Small intestine (tissue), 7 donors: ENCODE measurements around the gene LRP1B. TPM values are rescaled to one million over a fixed set of nuclear protein-coding genes. Genes with fewer than 3 reads are reported as not detected.

Experiments
- DNase-seq, 2 donors: peaks; one replicate each; pipeline versions ENCODE4 v3.0.0 to v3.0.0-alpha.2; 2013
- FAIRE-seq: peaks from 2 replicates; lab custom pipeline; 2012; peaks lifted over from hg19 to GRCh38; lab: Jason Lieb, UNC
- H3K27ac ChIP-seq, 3 donors: one replicate each; pipeline ENCODE4 v1.5.1; 2013; ENCODE audit warnings: low read length in 2 of 3, mild to moderate bottlenecking in 2 of 3, control low read depth in 1 of 3, inconsistent platforms in 1 of 3, low read depth in 1 of 3, moderate library complexity in 1 of 3
- H3K27me3 ChIP-seq, 3 donors: one replicate each; pipeline ENCODE4 v1.6.1; 2013; ENCODE audit warnings: low read length in 3 of 3, inconsistent platforms in 1 of 3; ENCODE audit not compliant: control insufficient read depth in 3 of 3, insufficient read depth in 3 of 3
- H3K36me3 ChIP-seq, 3 donors: one replicate each; pipeline ENCODE4 v1.6.1; 2013; ENCODE audit warnings: low read length in 3 of 3, inconsistent platforms in 1 of 3, low read depth in 1 of 3, mild to moderate bottlenecking in 1 of 3, moderate library complexity in 1 of 3; ENCODE audit not compliant: control insufficient read depth in 3 of 3, insufficient read depth in 2 of 3
- H3K4me1 ChIP-seq, 3 donors: one replicate each; pipeline ENCODE4 v1.6.1; 2013; ENCODE audit warnings: low read length in 2 of 3, inconsistent platforms in 1 of 3, low read depth in 1 of 3, mild to moderate bottlenecking in 1 of 3, moderate library complexity in 1 of 3; ENCODE audit not compliant: control insufficient read depth in 3 of 3, insufficient read depth in 2 of 3
- H3K4me3 ChIP-seq, 3 donors: one replicate each; pipeline ENCODE4 v1.5.1; 2013; ENCODE audit warnings: low read length in 3 of 3, control low read depth in 1 of 3, inconsistent platforms in 1 of 3, low read depth in 1 of 3, mild to moderate bottlenecking in 1 of 3, moderate library complexity in 1 of 3
- H3K9me3 ChIP-seq, 2 donors: one replicate each; pipeline ENCODE4 v1.6.1; 2013; ENCODE audit warnings: low read depth in 1 of 2, low read length in 1 of 2; ENCODE audit not compliant: control insufficient read depth in 2 of 2, insufficient read depth in 1 of 2
- WGBS, 3 donors: extraction: QIAGEN DNeasy Blood & Tissue Kit; methylation state at CpG; one replicate each; pipeline ENCODE4 v1.1.7; 2013; 5-methylcytosine and 5-hydroxymethylcytosine counted together
- polyA plus RNA-seq, 4 donors: library from polyadenylated mRNA; stranded (reverse) in 3 of 4; unstranded in 1 of 4; fragments of 200-250 nt in 3 of 4; fragments of 120-200 nt in 1 of 4; gene quantifications; one replicate each; pipeline versions ENCODE4 v1.2.1 to v1.2.3, GENCODE V29; 2013
- donor health status: healthy with polysubstance abuse.
- donor health status: control.
- donor health status: control.
- donor health status: Bipolar disorder and iron deficiency.
- donor health status: healthy.

LRP1B gene
- polyA plus RNA-seq, 4 donors: 0.07 to 0.64 TPM; not detected in 2

DNA sequence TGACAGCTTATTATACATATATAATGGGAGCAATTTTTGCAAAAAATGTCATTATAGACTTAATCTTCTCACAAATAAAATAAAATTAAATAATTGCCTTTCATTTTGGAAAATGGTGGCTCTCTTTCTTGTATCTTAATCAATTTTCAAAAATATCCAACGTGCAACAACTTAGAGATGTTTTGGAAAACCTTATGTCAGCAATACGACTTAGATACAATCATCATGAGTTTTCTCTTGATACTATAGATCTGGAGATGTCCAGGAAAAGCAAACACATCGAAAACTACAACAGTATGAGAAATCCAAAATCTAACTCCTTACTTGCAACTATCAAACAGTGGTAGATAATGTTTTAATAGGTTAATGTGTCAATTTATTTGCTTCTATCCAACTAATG, 1529.0 kb downstream of the LRP1B start:
- Histone ChIP-seq H3K36me3 (no peaks in the 10 kb centered on the region), H3K9me3 (no peaks in the 10 kb centered on the region), H3K4me3 (no peak overlapping the region), H3K27ac (no peak overlapping the region), H3K27me3 (no peaks in the 10 kb centered on the region), H3K4me1 (no peaks in the 10 kb centered on the region)
- FAIRE-seq (no peak), DNase-seq (no peak)
- WGBS, 3 donors: 59 to 68% (median 60%) methylated on average over 3 of the region's 3 CpGs

DNA sequence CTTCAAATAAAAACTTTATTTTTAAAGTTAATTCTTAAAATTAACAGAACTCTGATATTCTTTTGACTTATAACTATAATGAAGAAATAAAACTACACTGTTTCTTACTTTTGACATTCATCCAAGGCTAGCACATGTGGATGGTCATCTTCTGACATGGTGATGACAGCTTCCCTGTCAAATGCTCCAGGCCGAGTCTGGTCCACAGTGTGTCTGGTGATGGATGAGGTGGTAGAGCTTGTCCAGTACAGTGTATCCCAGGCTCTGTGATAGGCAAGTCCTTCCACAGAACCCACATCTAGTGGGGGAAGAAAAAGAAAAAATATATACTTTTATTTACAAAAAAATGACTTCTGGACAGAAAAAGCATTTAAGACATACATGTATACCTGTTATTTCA, 1529.5 kb downstream of the LRP1B start:
- DNase-seq: no peak
- 68 to 81% (median 78%) methylated on average over 1 of the region's 1 CpG for WGBS, 3 donors
- H3K4me1 ChIP-seq: no peaks in the 10 kb centered on the region
- H3K27ac ChIP-seq: no peak overlapping the region
- FAIRE-seq: no peak
- no peak overlapping the region for H3K4me3 ChIP-seq
- H3K27me3 ChIP-seq: no peaks in the 10 kb centered on the region
- no peaks in the 10 kb centered on the region for H3K9me3 ChIP-seq
- H3K36me3 ChIP-seq: no peaks in the 10 kb centered on the region

DNA sequence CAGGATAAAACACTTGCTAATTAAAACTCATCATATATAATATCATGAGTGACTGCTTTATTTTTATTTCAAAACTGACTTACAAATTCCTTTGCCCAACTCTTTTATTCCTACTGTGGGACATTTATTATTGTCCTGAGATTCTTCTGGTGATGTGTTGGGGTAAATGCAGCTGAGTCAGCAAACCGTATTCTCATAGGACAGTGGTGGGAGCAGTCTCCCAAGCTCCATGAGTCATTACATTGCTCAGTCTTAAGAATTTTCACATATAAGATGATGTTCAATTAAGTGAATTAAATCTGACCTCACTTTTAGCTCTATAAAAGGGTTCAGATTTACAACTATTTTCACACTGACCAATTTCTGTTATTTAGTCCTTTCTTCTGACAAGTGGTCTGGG, 1530.7 kb downstream of the LRP1B start:
- Histone ChIP-seq H3K4me1 (no peaks in the 10 kb centered on the region), H3K9me3 (no peaks in the 10 kb centered on the region), H3K4me3 (no peak overlapping the region), H3K27me3 (no peaks in the 10 kb centered on the region), H3K36me3 (no peaks in the 10 kb centered on the region), H3K27ac (no peak overlapping the region)
- FAIRE-seq (no peak), DNase-seq (no peak)
- 70 to 83% (median 78%) methylated on average over 1 of the region's 1 CpG for whole genome bisulfite sequencing, 3 donors

DNA sequence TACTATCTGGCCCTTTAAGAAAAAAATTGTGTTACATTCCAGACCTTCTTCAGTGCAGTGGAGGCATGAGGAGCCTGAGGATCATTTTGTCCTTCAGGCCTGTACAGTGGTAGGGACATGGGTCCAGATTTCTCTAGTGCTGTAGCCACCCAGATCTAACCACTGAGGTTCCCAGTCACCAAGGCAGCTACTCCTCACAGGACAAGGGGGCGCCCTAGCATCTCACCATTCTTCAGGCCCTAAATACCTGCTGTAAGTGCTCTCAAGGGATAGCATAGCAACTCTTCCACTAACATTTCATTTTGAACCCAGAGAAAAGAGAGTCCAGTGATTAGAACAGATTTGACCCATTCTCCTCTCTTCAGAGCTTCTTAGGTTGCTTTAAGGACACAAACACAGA, 1533.0 kb downstream of the LRP1B start:
- WGBS, 3 donors: 77 to 89% (median 88%) methylated on average over 1 of the region's 1 CpG
- Histone ChIP-seq H3K9me3 (no peaks in the 10 kb centered on the region), H3K4me3 (no peak overlapping the region), H3K4me1 (no peaks in the 10 kb centered on the region), H3K36me3 (no peaks in the 10 kb centered on the region), H3K27ac (no peak overlapping the region), H3K27me3 (no peaks in the 10 kb centered on the region)
- FAIRE-seq (no peak), DNase-seq (no peak)

DNA sequence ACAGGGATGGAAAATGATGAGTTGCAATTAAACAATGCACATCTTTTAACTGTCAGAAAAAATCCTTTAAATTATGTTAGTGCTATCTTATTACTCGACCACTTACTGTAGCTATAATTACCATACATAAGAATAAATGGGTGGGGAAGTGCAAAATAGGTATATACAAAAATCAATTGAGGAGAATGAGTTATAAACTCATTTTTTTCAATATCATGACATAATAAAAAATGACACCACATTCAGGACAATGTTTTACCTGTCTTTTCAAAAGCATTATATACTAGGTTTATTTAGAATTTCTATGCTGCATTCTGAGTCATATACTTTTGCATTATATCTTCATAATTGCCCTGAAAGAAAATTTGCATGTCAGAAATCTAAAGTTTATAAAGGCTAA, 1533.6 kb downstream of the LRP1B start:
- Histone ChIP-seq H3K36me3 (no peaks in the 10 kb centered on the region), H3K27ac (no peak overlapping the region), H3K4me3 (no peak overlapping the region), H3K27me3 (no peaks in the 10 kb centered on the region), H3K4me1 (no peaks in the 10 kb centered on the region), H3K9me3 (no peaks in the 10 kb centered on the region)
- no peak for DNase-seq
- 38 to 53% (median 49%) methylated on average over 1 of the region's 1 CpG for WGBS, 3 donors
- FAIRE-seq: no peak

DNA sequence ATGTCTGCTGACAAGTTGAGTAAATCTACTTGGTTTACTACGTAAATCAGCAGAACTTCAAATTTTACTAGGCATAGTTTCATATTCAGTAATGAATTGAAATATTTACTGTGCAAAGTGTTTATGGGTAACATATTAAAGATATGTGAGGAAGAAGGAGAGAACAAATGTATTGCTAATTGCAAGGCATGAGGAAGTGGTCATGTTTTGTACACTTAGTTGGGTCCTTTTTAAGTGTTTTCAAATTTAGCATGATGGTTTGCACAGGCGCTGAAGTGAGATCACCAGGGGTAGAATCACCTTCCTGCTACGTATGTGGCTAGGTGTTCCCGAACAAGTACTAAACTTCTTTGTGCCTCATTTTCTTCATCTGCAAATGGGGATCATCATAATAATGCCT, 1534.4 kb downstream of the LRP1B start:
- no peaks in the 10 kb centered on the region for H3K27me3 ChIP-seq
- 65 to 87% (median 79%) methylated on average over 4 of the region's 4 CpGs for WGBS, 3 donors

DNA sequence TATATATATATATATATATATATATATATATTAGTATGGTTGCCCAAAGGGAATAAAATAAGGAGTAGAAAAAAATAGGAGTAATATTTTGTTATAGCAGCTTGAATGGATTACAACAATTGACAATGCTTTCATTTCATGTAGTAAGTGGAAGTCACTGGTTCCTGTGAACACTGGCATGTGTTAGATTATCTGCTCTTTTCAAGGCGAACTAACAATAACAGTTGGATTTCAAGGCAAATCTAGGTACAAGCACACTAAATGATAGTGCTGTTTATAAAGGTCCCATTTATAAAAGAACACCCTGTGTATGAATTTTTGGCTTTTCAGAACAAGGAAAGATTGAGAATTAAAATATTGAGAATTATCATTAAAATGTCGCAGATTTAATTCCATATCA, 1535.7 kb downstream of the LRP1B start:
- Histone ChIP-seq H3K4me1 (no peaks in the 10 kb centered on the region), H3K36me3 (no peaks in the 10 kb centered on the region), H3K27ac (no peak overlapping the region), H3K4me3 (no peak overlapping the region), H3K27me3 (no peaks in the 10 kb centered on the region), H3K9me3 (no peaks in the 10 kb centered on the region)
- FAIRE-seq (no peak), DNase-seq (no peak)
- 74 to 88% (median 86%) methylated on average over 2 of the region's 2 CpGs for WGBS, 3 donors

More for the DNA sequence above, 1534.4 kb downstream of the LRP1B start:
- DNase-seq (no peak), FAIRE-seq (no peak)
- no peaks in the 10 kb centered on the region for H3K36me3 ChIP-seq
- no peaks in the 10 kb centered on the region for H3K9me3 ChIP-seq
- no peak overlapping the region for H3K27ac ChIP-seq
- H3K4me1 ChIP-seq: no peaks in the 10 kb centered on the region
- no peak overlapping the region for H3K4me3 ChIP-seq

DNA sequence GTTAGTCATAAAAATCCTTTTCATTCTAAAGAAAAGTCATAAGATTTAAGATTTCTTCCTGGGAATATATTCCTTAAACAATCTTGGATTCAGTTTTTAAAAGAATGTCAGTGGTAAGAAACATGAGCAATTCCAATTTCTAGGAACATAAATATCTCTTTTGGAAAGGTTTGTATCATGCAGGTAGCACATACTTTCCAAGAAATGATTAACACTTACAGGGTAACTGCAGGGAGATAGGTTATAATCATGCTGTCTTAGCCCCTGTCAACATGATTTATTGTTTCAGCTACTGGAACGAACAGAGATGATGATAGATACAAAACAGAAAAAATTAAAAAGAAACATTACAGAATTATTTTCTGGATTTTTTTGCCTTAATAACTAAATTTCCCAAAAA, 1537.7 kb downstream of the LRP1B start:
- H3K36me3 ChIP-seq: no peaks in the 10 kb centered on the region

DNA sequence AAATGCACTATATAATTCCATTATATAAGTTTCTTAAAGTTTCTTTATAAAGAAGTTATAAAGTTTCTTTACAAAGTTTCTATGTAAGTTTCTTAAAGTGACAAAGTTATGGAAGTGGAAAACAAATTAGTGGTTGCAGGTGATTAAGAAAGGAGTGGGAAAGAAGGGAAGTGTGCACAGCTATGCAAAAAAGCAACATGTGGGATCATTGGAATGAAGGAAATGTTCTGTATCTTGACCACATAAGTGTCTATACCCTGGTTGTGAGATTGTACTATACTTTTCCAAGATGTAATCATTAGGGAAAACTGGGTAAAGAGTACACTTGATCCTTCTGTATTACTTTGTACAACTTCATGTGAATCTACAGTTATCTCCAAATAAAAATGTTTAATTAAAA, 1541.1 kb downstream of the LRP1B start:
- H3K36me3 ChIP-seq: no peaks in the 10 kb centered on the region
- no peak for DNase-seq
- no peak overlapping the region for H3K4me3 ChIP-seq
- no peaks in the 10 kb centered on the region for H3K27me3 ChIP-seq
- H3K27ac ChIP-seq: no peak overlapping the region
- no peaks in the 10 kb centered on the region for H3K9me3 ChIP-seq
- H3K4me1 ChIP-seq: no peaks in the 10 kb centered on the region
- no peak for FAIRE-seq

More for the DNA sequence above, 1537.7 kb downstream of the LRP1B start:
- H3K27me3 ChIP-seq: no peaks in the 10 kb centered on the region
- DNase-seq (no peak), FAIRE-seq (no peak)
- no peaks in the 10 kb centered on the region for H3K9me3 ChIP-seq
- no peak overlapping the region for H3K27ac ChIP-seq
- 0 to 12% (median 5%) methylated on average over 1 of the region's 1 CpG for WGBS, 3 donors
- H3K4me3 ChIP-seq: no peak overlapping the region
- H3K4me1 ChIP-seq: no peaks in the 10 kb centered on the region
